Measurements from ENCODE around the gene TNRC18. TPM values are rescaled to one million over a fixed set of nuclear protein-coding genes. Genes with fewer than 3 reads are reported as not detected.

TNRC18 gene
- polyA plus RNA-seq, 1 of the 3 experiments (the other 2 are of a cell fraction) = 34.4 TPM

GRCh38 chr7:5373300-5373699, 50.3 kb downstream of the TNRC18 start:
- TF ChIP-seq RCOR1 (IDR thresholded peaks at IDR 0.05; ENCODE audit: low read length) (no peak), GABPA (IDR thresholded peaks at IDR 0.05; ENCODE audit: low read depth) (no peak), GATA2 (CRISPR knock-in tag; IDR thresholded peaks at IDR 0.05) (no peak), FOSL2 (IDR thresholded peaks at IDR 0.05; ENCODE audit: borderline replicate concordance, low read depth) (no peak), TEAD4 (IDR thresholded peaks at IDR 0.05; ENCODE audit: borderline replicate concordance, insufficient read depth) (no peak), JUND (IDR thresholded peaks at IDR 0.05) (no peak), CHD2 (IDR thresholded peaks at IDR 0.05; ENCODE audit: low read length, partially characterized antibody) (no peak), NRF1 (IDR thresholded peaks at IDR 0.05; ENCODE audit: low read depth, low read length) (no peak), RFX5 (IDR thresholded peaks at IDR 0.05; ENCODE audit: low read length) (no peak), MEF2A (IDR thresholded peaks at IDR 0.05; ENCODE audit: borderline replicate concordance, low read depth) (no peak), POLR2AphosphoS5 (IDR thresholded peaks at IDR 0.05; ENCODE audit: low read depth, low read length) (no peak), FOXM1 (IDR thresholded peaks at IDR 0.05; ENCODE audit: low read depth) (no peak), PBX3 (IDR thresholded peaks at IDR 0.05) (no peak)
- TF ChIP-seq, protein P1, sequence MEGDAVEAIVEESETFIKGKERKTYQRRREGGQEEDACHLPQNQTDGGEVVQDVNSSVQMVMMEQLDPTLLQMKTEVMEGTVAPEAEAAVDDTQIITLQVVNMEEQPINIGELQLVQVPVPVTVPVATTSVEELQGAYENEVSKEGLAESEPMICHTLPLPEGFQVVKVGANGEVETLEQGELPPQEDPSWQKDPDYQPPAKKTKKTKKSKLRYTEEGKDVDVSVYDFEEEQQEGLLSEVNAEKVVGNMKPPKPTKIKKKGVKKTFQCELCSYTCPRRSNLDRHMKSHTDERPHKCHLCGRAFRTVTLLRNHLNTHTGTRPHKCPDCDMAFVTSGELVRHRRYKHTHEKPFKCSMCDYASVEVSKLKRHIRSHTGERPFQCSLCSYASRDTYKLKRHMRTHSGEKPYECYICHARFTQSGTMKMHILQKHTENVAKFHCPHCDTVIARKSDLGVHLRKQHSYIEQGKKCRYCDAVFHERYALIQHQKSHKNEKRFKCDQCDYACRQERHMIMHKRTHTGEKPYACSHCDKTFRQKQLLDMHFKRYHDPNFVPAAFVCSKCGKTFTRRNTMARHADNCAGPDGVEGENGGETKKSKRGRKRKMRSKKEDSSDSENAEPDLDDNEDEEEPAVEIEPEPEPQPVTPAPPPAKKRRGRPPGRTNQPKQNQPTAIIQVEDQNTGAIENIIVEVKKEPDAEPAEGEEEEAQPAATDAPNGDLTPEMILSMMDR (IDR thresholded peaks at IDR 0.05) = no peak
- TF ChIP-seq, protein P2, sequence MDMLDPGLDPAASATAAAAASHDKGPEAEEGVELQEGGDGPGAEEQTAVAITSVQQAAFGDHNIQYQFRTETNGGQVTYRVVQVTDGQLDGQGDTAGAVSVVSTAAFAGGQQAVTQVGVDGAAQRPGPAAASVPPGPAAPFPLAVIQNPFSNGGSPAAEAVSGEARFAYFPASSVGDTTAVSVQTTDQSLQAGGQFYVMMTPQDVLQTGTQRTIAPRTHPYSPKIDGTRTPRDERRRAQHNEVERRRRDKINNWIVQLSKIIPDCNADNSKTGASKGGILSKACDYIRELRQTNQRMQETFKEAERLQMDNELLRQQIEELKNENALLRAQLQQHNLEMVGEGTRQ (IDR thresholded peaks at IDR 0.05; ENCODE audit: borderline replicate concordance, low read depth, low read length) = no peak
- TF ChIP-seq, protein P3, sequence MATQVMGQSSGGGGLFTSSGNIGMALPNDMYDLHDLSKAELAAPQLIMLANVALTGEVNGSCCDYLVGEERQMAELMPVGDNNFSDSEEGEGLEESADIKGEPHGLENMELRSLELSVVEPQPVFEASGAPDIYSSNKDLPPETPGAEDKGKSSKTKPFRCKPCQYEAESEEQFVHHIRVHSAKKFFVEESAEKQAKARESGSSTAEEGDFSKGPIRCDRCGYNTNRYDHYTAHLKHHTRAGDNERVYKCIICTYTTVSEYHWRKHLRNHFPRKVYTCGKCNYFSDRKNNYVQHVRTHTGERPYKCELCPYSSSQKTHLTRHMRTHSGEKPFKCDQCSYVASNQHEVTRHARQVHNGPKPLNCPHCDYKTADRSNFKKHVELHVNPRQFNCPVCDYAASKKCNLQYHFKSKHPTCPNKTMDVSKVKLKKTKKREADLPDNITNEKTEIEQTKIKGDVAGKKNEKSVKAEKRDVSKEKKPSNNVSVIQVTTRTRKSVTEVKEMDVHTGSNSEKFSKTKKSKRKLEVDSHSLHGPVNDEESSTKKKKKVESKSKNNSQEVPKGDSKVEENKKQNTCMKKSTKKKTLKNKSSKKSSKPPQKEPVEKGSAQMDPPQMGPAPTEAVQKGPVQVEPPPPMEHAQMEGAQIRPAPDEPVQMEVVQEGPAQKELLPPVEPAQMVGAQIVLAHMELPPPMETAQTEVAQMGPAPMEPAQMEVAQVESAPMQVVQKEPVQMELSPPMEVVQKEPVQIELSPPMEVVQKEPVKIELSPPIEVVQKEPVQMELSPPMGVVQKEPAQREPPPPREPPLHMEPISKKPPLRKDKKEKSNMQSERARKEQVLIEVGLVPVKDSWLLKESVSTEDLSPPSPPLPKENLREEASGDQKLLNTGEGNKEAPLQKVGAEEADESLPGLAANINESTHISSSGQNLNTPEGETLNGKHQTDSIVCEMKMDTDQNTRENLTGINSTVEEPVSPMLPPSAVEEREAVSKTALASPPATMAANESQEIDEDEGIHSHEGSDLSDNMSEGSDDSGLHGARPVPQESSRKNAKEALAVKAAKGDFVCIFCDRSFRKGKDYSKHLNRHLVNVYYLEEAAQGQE (IDR thresholded peaks at IDR 0.05; ENCODE audit: low read depth, low read length) = no peak
- Histone ChIP-seq H3K36me3 (replicated peaks in 1 of 2; ENCODE audit: control insufficient read depth in 1 of 2, insufficient read depth in 2 of 2, low read length in 1 of 2) (peaks cover 32 to 41% of the 10 kb centered on the region in 2 experiments), H3K9me2 (no peaks in the 10 kb centered on the region), H3F3A (replicated peaks; ENCODE audit: insufficient read depth) (peaks cover 11% of the 10 kb centered on the region), H3K27ac (ENCODE audit: low read depth in 2 of 2, low read length in 1 of 2) (no peak overlapping the region), H3K27me3 (ENCODE audit: insufficient read depth) (no peaks in the 10 kb centered on the region), H3K9me3 (no peaks in the 10 kb centered on the region), H2AFZ (ENCODE audit: low read depth) (no peak overlapping the region), H3K79me2 (ENCODE audit: insufficient read depth) (peaks cover 96% of the 10 kb centered on the region), H3K4me3 (ENCODE audit: low read depth in 2 of 2, low read length in 1 of 2) (no peak overlapping the region), H3K4me1 (ENCODE audit: control insufficient read depth in 1 of 2, insufficient read depth in 2 of 2, low read depth in 1 of 2, low read length in 1 of 2) (no peaks in the 10 kb centered on the region), H3K9ac (no peak overlapping the region), H4K20me1 (ENCODE audit: insufficient read depth) (peaks cover 84% of the 10 kb centered on the region), H3K4me2 (no peak overlapping the region)
- DNase-seq = no peak
- ChIA-PET CTCF (interaction anchor here (0.6 to 1.4 kb wide), 3 partner anchors 16 to 490 kb away, joined by 3 to 4 read pairs (median 3); partner anchors contain the start of gene RADIL), POLR2A (no interaction called here)
- WGBS (ENCODE audit: low lambda C conversion rate) = 95% methylated on average over 6 of the region's 6 CpGs

Data from SK-N-SH (cell line).